ENCODE measurements around the gene SCART1.

Gene SCART1

GRCh38 chr10:133475425-133475734, 21.6 kb downstream of the SCART1 start:
- no peak overlapping the region for H3K27ac ChIP-seq
- H3K9ac ChIP-seq: no peak overlapping the region
- H2AFZ ChIP-seq: no peak overlapping the region

GRCh38 chr10:133475821-133476640, 22.3 kb downstream of the SCART1 start:
- H3K36me3 ChIP-seq (ENCODE audit: control insufficient read depth, insufficient read depth, low read length): no peaks in the 10 kb centered on the region
- no peak overlapping the region for H3K9ac ChIP-seq
- no peaks in the 10 kb centered on the region for H3K79me2 ChIP-seq
- H3K4me2 ChIP-seq (ENCODE audit: low read length): no peak overlapping the region
- H3K27me3 ChIP-seq (ENCODE audit: control insufficient read depth, insufficient read depth, low read length): no peaks in the 10 kb centered on the region
- no peak overlapping the region for H2AFZ ChIP-seq
- H3K4me3 ChIP-seq (ENCODE audit: low read depth, low read length): no peak overlapping the region
- H3K27ac ChIP-seq: no peak overlapping the region
- no peaks in the 10 kb centered on the region for H3K9me3 ChIP-seq (ENCODE audit: control insufficient read depth, low read length)
- TF ChIP-seq CTCF (IDR thresholded peaks at IDR 0.05): no peak
- no peaks in the 10 kb centered on the region for H3K4me1 ChIP-seq

More at GRCh38 chr10:133475425-133475734, 21.6 kb downstream of the SCART1 start:
- Histone ChIP-seq H3K36me3 (ENCODE audit: control insufficient read depth, insufficient read depth, low read length) (no peaks in the 10 kb centered on the region), H3K27me3 (ENCODE audit: control insufficient read depth, insufficient read depth, low read length) (no peaks in the 10 kb centered on the region), H3K9me3 (ENCODE audit: control insufficient read depth, low read length) (no peaks in the 10 kb centered on the region), H3K4me2 (ENCODE audit: low read length) (no peak overlapping the region), H3K4me1 (no peaks in the 10 kb centered on the region), H3K4me3 (ENCODE audit: low read depth, low read length) (no peak overlapping the region), H3K79me2 (no peaks in the 10 kb centered on the region)
- no peak for TF ChIP-seq CTCF (IDR thresholded peaks at IDR 0.05)

GRCh38 chr10:133476641-133476990, 22.9 kb downstream of the SCART1 start:
- no peaks in the 10 kb centered on the region for H3K36me3 ChIP-seq (ENCODE audit: control insufficient read depth, insufficient read depth, low read length)
- TF ChIP-seq CTCF (IDR thresholded peaks at IDR 0.05): no peak
- no peak overlapping the region for H3K4me3 ChIP-seq (ENCODE audit: low read depth, low read length)
- no peak overlapping the region for H3K4me2 ChIP-seq (ENCODE audit: low read length)
- no peak overlapping the region for H3K27ac ChIP-seq
- no peaks in the 10 kb centered on the region for H3K4me1 ChIP-seq
- no peaks in the 10 kb centered on the region for H3K9me3 ChIP-seq (ENCODE audit: control insufficient read depth, low read length)
- H3K27me3 ChIP-seq (ENCODE audit: control insufficient read depth, insufficient read depth, low read length): no peaks in the 10 kb centered on the region
- H3K9ac ChIP-seq: no peak overlapping the region
- no peak overlapping the region for H2AFZ ChIP-seq
- no peaks in the 10 kb centered on the region for H3K79me2 ChIP-seq

- TF ChIP-seq CTCF (IDR thresholded peaks at IDR 0.05): no peak
- H3K79me2 ChIP-seq: no peaks in the 10 kb centered on the region
Measured at GRCh38 chr10:133481086-133481643, 27.4 kb downstream of the SCART1 start.

GRCh38 chr10:133481657-133482056, 27.9 kb downstream of the SCART1 start:
- Histone ChIP-seq H3K27ac (no peak overlapping the region), H3K9ac (no peak overlapping the region), H3K36me3 (ENCODE audit: control insufficient read depth, insufficient read depth, low read length) (no peaks in the 10 kb centered on the region), H3K9me3 (ENCODE audit: control insufficient read depth, low read length) (no peaks in the 10 kb centered on the region), H3K4me1 (no peaks in the 10 kb centered on the region), H3K79me2 (no peaks in the 10 kb centered on the region), H3K4me3 (ENCODE audit: low read depth, low read length) (no peak overlapping the region), H2AFZ (no peak overlapping the region), H3K27me3 (ENCODE audit: control insufficient read depth, insufficient read depth, low read length) (no peaks in the 10 kb centered on the region), H3K4me2 (ENCODE audit: low read length) (no peak overlapping the region)
- TF ChIP-seq CTCF (IDR thresholded peaks at IDR 0.05): no peak

More at GRCh38 chr10:133481086-133481643, 27.4 kb downstream of the SCART1 start:
- Histone ChIP-seq H3K9me3 (ENCODE audit: control insufficient read depth, low read length) (no peaks in the 10 kb centered on the region), H2AFZ (no peak overlapping the region), H3K4me1 (no peaks in the 10 kb centered on the region), H3K9ac (no peak overlapping the region), H3K27me3 (ENCODE audit: control insufficient read depth, insufficient read depth, low read length) (no peaks in the 10 kb centered on the region), H3K4me2 (ENCODE audit: low read length) (no peak overlapping the region), H3K27ac (no peak overlapping the region), H3K4me3 (ENCODE audit: low read depth, low read length) (no peak overlapping the region), H3K36me3 (ENCODE audit: control insufficient read depth, insufficient read depth, low read length) (no peaks in the 10 kb centered on the region)
